Measurements from ENCODE around the gene AP1S3.

DNA sequence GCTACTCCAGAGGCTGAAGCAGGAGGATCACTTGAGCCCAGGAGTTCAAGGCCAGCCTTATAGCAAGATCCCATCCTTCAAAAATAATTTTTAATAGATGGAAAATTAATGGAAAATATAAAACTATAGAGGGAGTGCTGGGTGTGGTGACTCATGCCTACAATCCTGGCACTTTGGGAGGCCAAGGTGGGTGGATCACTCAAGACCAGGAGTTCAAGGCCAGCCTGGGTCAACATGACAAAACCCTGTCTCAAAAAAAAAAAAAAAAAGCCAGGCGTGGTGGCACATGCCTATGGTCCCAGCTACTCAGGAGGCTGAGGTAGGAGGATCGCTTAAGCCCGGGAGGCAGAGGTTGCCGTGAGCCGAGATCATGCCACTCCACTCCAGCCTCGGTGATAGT lies 48.0 kb downstream of the AP1S3 start:
- no peak for TF ChIP-seq POLR2A (IDR thresholded peaks at IDR 0.05; ENCODE audit: low read length)
- no peak for TF ChIP-seq MAFK (IDR thresholded peaks at IDR 0.05; ENCODE audit: partially characterized antibody)
- TF ChIP-seq RNF2 (IDR thresholded peaks at IDR 0.05; ENCODE audit: borderline replicate concordance, low read depth) = no peak
- TF ChIP-seq CTCF (IDR thresholded peaks at IDR 0.05) = no peak
- no peak for TF ChIP-seq MYC (IDR thresholded peaks at IDR 0.05; ENCODE audit: borderline replicate concordance, low read length)
- TF ChIP-seq BHLHE40 (IDR thresholded peaks at IDR 0.05; ENCODE audit: low read depth, low read length) = no peak
- no peak for TF ChIP-seq EP300 (IDR thresholded peaks at IDR 0.05)
- TF ChIP-seq CHD4 (IDR thresholded peaks at IDR 0.05; ENCODE audit: borderline replicate concordance) = no peak
- TF ChIP-seq ZFP36 (IDR thresholded peaks at IDR 0.05; ENCODE audit: borderline replicate concordance, partially characterized antibody) = no peak
- no peak for TF ChIP-seq RARB (CRISPR knock-in tag; IDR thresholded peaks at IDR 0.05)
- TF ChIP-seq, protein P1, sequence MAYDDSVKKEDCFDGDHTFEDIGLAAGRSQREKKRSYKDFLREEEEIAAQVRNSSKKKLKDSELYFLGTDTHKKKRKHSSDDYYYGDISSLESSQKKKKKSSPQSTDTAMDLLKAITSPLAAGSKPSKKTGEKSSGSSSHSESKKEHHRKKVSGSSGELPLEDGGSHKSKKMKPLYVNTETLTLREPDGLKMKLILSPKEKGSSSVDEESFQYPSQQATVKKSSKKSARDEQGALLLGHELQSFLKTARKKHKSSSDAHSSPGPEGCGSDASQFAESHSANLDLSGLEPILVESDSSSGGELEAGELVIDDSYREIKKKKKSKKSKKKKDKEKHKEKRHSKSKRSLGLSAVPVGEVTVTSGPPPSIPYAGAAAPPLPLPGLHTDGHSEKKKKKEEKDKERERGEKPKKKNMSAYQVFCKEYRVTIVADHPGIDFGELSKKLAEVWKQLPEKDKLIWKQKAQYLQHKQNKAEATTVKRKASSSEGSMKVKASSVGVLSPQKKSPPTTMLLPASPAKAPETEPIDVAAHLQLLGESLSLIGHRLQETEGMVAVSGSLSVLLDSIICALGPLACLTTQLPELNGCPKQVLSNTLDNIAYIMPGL (CRISPR knock-in tag; IDR thresholded peaks at IDR 0.05; ENCODE audit: borderline replicate concordance) = no peak
- no peak for TF ChIP-seq ESRRA (IDR thresholded peaks at IDR 0.05; ENCODE audit: borderline replicate concordance, low read length)
